Fibroblast of skin of back (primary cell): ENCODE measurements around the gene CCHCR1.

ENCODE experiments used
- DNase-seq: peaks from one replicate; pipeline ENCODE4 v3.0.0-alpha.2; 2013

The CCHCR1 gene

DNA sequence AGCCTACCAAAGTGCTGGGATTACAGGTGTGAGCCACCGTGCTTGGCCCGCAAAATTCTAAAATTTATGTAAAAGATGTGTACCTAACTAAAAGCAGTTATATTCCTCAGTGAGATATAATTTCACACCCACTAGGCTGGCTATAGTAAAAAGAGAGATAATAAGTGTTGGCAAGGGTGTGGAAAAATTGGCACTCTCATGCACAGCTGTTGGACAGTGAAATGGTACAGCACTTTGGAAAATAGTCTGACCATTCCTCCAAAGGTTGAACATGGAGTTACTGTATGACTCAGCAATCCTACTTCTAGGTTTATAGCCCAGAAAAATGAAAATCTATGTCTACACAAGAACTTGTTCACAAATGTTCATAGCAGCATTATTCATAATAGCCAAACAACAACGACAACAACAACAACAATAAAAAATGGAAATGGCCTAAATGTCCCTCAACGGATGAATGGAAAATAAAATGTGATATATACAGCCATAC lies 59.1 kb downstream of the CCHCR1 start:
- DNase-seq, result no peak

- no peak for DNase-seq
These were observed 60.9 kb downstream of the CCHCR1 start for GRCh38 chr6:31096656-31097055.

DNA sequence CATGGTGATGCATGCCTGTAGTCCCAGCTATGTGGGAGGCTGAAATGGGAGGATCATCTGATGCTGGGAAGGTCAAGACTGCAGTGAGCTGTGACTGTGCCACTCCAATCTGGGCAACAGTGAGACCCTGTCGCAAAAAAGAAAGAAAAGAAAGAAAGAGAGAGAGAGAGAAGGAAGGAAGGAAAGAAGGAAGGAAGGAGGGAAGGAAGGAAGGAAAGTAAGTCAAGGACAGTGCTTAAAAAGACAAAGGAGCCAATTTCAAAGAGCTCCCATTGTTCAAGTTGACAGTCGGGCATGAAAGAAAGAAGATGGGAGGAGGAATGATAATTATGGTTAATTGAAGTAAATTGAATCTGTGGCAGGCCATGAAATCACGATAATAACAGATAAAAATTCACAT lies 61.4 kb downstream of the CCHCR1 start:
- no peak for DNase-seq

DNA sequence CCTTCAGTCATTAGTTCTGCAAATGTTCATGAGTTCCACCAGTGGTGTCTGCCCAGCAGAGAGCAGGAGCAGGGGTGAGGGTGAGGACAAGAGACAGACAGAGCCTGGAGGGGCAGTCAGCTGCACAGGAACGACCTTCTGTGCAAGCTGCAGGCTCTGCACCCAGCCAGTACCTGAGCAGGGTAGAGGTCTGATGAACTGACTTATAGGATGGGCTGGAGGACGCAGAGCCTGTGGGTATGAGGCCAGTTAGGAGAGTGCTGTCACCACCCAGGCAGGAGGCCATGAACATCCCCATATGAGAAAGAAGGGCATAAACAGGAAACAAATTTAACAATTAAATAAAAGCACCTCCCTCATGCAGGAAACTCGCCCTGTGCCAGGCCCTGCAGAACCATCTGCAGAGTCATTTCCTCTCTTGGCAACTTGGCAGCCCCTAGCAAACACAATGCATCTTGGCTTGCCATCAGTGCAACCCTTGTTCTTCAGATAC lies 63.2 kb downstream of the CCHCR1 start:
- DNase-seq, result no peak

DNA sequence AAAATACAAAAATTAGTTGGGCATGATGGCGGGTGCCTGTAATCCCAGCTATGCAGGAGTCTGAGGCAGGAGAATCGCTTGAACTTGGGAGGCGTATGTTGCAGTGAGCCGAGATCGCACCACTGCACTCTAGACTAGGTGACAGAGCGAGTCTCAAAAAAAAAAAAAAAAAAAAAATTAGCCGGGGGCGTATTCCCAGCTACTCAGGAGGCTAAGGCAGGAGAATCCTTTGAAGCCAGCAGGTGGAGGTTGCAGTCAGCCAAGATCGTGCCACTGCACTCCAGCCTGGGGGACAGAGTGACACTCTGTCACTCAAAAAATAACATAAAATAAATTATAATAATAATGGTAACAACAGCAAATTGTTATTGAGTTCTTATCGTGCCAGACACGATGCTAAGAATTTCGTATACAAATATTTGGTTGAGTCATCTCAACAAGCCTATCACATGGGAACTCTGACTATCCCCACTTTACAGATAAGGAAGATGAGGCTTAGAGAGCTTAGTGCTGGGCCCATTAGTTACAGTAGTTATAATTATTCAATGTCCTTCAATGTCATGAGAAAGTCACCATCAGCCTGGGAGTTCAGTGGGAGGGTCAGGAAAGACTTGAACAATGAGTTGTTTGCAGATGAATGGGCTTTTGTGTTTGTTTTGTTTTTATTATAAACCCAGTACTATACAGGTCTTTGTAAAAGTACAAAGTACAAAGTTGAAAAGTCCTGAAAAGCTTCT lies 64.7 kb downstream of the CCHCR1 start:
- no peak for DNase-seq
